G401 (cell line): Measurements from ENCODE around the gene ZBTB40. TPM values are rescaled to one million over a fixed set of nuclear protein-coding genes. Genes with fewer than 3 reads are reported as not detected.

Source experiments
- DNase-seq: peaks from one replicate; pipeline ENCODE4 v3.0.0-alpha.2; 2015; ENCODE audit warnings: low spot score
- in situ Hi-C: cut with HindIII; loops from 2 replicates; pipeline ENCODE4 v1.10.0; 2016; ENCODE audit warnings: low sequenced_read_pairs, mixed read lengths
- total RNA-seq: library from RNA; depleted of rRNA; stranded (reverse); fragments of >200 nt; shearing (Covaris generic); gene quantifications from 2 replicates; pipeline ENCODE4 v1.2.3, GENCODE V29; 2014

ZBTB40 gene
- total RNA-seq, 1 experiment from 2014 or later, result 9.8 TPM

DNA sequence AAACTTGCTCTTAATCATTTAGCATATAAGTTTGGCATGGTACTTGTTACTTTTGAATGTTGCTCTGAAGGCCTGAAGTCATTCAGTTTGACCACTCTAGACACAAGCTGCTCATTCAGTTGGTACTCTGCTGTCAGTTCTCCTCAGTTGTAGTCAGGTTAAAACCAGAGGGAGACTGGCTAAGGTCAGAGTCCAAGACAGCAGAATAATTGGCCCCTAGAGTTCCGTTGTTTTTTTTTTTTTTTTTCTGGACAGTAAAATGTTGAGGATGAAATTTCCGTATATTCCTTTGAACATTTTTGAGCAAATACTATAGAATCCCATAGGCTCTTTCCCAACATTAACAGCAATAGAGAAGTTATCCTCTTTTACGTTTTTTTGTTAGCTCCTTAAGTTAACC, 9.4 kb downstream of the ZBTB40 start:
- in situ Hi-C loops, result no loop called here

DNA sequence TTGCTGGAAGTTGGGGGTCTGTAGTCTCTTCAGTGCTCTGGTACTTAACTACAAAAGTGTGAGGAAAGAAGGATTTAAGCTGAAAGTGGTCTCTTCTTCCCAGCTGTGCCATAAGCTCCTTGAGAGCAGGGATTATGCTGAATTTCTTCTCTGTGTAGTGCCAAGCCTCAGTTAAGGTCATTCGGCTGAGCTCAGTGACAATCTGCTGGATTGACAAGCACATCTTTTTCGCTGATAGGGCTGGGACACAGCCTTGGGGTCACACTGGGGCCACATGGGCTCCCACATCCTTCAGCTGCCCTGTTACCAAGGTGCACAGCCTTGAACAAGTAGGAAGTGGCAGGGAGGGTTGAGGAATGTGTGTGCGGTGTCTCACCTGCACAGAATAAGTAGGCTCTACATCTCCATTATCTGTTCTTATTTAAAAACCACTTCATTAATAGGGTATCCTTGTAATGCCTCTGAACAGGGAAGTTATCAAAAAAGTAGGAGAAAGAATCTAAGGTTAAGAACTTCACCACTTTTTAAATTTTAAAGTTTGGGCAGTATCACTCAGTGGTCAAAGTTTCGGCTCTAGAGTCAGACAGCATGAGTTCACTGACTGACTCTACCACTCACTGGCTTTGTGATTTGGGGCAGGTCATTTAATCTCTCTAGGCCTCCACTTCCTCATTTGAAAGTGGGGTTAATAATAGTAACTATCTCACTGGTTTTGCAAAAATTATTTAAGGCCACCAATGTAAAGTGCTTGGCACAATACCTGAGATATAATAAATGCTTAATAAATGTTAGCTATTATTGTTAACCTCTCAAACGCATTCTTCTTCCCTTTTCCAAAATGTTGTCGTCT, 10.3 kb downstream of the ZBTB40 start:
- in situ Hi-C loops, result no loop called here

More for the DNA sequence above, 9.4 kb downstream of the ZBTB40 start:
- DNase-seq, result no peak

DNA sequence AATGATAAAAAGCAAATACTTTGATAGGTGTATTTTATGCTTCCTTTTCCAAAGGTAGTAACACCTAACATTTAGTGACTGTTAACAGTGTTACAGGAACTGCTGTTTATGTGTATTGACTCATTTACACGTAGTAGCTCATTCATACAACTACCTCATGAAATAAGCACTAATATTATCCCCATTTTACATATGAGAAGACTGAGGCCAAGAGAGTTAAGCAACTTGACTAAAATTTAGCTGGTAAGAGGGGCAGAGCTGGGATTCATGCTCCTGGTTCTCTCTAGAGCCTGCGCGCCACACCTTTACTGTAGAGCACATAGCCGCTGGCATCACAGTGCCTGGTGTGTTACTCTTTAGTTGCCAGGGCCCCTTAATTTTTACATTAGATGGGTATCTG, 11.3 kb downstream of the ZBTB40 start:
- DNase-seq, result no peak
- in situ Hi-C loops, result no loop called here

More for the DNA sequence above, 10.3 kb downstream of the ZBTB40 start:
- DNase-seq, result no peak

DNA sequence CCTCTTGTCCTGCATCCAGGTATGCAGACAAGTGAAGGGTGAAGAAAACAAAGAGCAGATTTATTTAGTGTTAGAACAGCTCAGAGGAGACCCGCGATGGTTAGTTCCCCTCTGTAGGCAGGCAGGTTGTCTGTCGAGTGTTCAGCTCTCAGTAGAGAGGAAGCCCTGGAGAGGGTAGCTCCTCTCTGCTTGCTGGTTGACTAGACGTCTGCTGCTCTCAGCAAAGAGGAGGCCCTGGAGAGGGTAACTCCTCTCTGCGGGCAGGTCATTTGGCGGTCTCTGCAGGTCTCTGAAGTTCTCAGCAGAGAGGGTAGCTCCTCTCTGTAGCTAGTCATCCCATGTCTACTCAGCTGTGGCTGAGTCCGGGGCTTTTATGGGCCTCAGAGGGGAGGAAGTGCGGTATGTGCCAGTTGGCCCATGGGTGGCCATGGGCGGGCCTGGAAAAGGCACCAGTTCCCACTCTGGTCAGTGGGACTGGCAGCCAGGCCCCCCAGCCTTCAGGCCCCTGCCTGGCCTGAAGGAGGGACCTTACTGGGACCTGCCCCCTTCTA, 13.4 kb downstream of the ZBTB40 start:
- DNase-seq, result no peak
- in situ Hi-C loops, result no loop called here

DNA sequence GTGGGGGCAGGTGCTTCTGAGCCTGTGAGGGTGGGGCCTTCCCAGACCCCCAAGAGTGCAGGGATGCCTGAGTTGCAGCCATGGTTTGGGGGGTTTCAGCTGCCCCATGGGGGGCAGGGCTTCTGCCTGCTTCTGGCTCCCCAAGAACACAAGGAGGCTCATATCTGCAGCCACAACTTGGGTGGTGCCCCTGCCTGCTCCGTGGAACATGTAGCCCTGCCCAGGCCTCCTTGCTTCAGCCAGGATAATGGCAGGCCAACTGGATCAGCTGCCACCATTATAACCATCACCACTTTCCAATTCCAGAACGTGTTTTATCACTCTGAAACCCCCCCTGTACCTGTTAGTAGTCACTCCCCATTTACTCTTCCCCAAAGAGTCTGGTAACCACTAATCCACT, 14.0 kb downstream of the ZBTB40 start:
- no peak for DNase-seq
- in situ Hi-C loops, result no loop called here

DNA sequence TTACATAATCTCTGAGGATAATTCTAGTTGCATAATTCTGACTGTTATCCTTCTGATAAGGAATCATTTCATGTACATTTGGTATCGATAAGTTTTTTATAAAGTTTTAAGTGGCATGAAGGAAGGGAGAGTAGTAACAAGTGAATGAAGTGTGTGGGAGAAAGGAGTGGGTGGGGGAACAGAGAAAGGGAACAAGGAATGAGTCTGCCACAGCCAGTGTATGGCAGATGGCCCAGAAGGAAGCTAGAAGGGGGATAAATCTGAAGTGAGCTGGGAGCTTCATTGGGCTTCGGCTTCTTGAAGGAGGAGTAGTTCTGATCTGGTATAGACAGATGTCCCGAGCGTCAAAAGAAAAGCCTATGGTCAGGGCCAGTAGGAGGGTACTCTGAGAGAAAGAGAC, 18.6 kb downstream of the ZBTB40 start:
- DNase-seq, result no peak
- in situ Hi-C loops, result no loop called here

DNA sequence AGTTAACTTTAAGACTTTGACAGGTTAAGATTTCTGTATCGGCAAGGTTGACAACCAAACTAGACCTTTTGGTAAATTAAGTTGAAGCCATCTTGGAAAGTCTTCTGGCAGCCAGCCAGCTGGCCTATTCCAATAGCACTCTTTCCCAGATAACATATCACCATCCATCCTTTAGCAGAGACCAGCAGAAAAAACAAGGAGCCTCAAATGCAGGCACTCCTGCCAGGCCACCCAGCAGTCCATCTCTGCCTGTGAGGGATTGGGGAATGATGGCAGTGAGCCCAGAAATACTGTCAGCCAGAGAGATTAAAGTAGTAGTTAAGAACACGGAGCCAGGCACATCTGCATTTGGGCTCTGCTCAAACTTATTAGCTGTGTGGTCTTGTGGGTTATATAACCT, 19.4 kb downstream of the ZBTB40 start:
- peak; percentile 30 for DNase-seq

DNA sequence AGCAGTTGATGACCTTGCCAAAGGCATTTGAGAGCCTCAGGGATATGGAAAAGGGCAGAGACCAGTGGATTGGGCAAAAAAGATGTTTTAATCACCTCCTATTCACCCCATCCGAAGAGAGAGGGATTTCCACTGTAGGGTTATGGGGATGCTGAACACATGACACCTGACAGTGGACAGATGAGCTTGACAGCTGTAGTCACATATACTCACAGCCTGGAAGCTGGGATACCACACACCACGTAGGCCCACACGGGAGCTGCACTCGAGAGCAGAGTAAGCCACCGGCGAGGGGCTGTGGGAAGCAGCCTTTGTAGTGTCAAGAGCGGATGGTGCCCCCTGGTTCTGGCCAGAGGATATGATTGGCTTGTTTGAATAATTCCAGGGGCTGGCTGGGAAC, 20.0 kb downstream of the ZBTB40 start:
- no peak for DNase-seq
- in situ Hi-C loops, result no loop called here

More for the DNA sequence above, 19.4 kb downstream of the ZBTB40 start:
- in situ Hi-C loops, result no loop called here

DNA sequence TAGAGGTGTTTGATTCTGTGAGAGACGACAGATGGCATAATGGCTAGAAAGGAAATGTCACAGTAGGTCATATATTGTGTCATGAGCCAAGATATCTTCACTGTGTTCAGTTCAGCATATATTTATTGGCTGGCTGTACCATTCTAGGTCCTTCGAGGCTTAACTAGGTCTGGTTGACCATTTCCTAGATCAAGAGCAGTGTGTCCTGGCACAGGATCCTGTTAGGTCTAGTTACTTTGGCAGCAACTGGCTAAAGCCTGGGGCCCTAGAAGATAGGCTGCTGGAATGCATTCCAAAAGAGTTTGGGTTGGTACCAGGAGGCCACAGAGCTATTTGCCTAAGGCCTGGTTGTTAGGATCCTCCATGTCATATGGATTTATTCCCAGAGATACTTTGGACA, 20.9 kb downstream of the ZBTB40 start:
- peak; percentile 84 for DNase-seq
- in situ Hi-C loops, result no loop called here

DNA sequence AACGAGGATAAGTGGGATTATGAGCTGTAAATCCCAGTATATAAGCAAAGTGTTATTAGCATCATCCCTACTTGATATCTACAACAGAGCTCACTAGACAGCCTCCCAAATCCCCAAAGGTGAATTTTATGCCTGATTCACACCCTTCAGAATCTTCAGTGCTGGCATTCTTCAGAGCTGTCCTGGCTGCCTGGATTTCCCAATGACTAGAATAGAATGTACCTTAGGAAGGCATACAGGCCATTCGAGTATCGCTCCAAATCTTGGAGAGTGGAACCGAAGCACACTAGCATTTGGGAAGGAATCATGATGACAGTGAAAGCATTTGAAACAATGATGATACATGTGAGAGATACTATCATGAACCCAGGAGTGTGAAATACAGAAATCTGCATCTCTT, 22.3 kb downstream of the ZBTB40 start:
- DNase-seq, result no peak
- in situ Hi-C loops, result no loop called here

DNA sequence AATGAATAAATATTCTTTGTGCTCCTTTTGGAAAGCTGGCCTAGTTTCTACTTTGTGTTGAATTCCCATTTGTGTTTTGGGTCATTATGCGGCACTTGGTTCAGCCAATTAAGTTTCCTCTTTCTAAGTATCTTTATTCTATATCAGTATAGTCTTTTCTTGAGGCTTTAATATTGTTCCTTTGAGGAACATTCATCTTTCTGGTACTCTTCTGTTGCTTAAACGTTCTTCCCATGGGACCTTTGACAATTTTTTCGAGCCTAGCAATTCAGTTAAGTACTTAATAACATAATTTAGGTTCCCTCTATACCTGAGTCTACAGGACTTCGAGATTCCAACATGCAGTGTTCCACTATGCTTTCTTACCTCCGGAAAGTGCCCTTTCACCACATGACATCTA, 24.9 kb downstream of the ZBTB40 start:
- DNase-seq, result no peak

DNA sequence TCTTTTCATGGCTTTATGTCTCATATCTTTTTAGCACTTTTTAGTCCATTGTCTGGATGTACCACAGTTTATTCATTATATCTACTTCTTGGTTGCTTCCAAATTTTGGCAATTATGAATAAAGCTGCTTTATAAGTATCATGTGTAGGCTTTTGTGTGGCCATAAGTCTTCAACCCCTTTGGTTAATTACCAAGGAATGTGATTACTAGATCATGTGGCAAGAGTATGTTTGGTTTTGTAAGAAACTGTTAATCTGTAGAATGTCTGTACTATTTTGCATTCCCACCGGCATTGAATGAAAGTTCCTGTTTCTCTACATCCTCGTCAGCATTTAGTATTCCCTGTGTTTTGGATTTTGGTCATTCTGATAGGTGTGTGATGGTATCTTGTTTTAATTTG, 31.5 kb downstream of the ZBTB40 start:
- in situ Hi-C loops, result no loop called here
- no peak for DNase-seq

More for the DNA sequence above, 24.9 kb downstream of the ZBTB40 start:
- in situ Hi-C loops, result no loop called here

DNA sequence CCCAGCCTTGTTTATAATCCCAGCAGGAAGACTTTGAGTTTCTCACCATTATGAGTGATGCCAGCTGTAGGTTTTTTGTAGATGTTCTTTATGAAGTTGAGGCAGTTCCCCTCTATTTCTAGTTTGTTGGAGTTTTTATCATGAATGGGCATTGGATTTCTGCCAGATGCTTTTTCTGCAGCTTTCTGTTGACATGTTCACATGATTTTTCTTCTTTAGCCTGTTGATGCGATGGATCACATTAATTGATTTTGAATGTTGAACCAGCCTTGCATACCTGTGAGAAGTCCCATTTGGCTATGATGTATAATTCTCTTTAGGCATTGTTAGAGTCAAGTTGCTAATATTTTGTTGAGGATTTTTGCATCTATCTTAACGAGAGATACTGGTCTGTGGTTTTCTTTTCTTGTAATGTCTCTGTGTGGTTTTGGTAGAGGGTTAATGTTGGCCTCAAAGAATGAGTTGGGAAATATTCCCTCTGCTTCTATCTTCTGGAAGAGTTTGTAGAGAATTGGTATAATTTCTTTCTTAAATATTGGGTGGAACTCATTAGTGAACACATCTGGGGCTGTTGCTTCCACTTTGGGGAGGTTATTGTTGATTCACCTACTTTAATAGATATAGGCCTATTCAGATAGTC, 33.2 kb downstream of the ZBTB40 start:
- no peak for DNase-seq
- in situ Hi-C loops, result no loop called here

DNA sequence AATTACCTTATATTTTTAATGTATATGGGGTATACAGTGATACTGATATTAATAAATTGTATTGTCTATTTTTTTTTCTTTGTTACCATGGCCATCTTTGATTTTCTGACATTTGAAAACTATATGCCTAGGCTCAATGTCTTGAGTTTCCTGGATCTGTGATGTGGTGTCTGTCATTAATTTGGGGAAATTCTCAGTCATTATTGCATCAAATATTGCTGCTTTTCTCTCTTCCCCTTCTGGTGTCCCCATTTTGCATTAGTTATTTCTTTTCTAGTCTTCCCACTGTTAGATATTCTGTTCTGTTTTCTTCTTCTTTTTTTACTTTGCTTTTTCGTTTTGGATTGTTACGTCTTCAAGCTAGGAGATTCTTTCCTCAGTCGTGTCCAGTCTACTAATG, 33.8 kb downstream of the ZBTB40 start:
- no peak for DNase-seq
- in situ Hi-C loops, result no loop called here

DNA sequence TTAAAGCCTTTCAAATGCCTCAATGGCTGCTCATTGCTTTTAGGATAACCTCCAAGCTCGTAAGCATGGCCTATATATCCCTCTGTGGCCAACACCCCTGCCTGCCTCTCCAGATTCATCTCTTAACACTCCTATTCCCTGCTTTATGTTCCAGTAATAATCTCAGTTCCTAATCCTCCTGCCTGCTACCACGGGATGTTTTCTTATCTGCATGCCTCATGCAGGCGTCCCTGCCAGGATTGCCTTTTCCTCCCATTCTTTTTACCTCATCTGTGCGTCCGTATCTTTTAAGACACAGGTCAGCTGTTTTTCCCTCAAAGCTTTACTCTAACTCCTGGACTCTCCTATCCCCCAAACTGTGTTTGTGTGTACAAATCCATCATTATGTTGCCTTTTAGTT, 36.1 kb downstream of the ZBTB40 start:
- in situ Hi-C loops, result no loop called here
- DNase-seq, result no peak

DNA sequence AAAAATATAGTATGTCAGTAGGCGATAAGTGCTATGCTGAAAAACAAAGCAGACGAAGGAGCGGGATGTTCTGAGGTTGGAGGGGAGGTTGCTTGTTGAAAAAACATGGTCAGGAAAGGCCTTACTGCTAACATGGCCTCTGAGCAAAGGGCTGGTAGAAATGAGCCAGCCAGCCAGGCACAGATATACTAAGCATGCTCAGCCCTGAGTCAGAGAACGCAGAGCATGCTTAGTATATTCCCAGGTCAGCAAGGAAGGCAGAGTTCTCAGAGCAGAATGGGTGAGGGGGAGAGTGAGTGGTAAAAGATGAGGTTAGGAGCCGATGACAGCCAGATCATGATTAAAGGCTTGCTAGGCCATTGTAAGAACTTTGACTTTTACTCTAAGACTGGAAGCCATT, 36.7 kb downstream of the ZBTB40 start:
- no peak for DNase-seq
- in situ Hi-C loops, result no loop called here

DNA sequence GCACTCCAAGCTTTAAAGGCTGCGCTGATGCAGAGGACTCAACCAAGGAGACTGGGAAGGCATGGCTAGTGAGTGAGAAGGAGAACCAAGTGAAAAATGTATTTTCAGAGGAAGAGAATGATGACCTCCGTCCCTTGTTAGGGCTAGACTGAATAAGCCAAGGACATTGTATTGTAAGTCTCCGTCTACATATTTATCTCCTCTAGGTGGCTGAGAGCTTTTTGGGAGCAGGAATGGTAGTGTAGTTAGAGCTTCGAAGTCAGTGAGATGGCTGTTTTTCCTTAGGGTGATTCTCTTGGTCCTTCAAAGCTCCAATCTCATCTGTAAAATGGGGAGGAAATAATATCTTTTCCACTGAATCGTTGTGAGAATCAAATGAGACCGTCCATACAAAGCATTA, 37.6 kb downstream of the ZBTB40 start:
- in situ Hi-C loops, result no loop called here

DNA sequence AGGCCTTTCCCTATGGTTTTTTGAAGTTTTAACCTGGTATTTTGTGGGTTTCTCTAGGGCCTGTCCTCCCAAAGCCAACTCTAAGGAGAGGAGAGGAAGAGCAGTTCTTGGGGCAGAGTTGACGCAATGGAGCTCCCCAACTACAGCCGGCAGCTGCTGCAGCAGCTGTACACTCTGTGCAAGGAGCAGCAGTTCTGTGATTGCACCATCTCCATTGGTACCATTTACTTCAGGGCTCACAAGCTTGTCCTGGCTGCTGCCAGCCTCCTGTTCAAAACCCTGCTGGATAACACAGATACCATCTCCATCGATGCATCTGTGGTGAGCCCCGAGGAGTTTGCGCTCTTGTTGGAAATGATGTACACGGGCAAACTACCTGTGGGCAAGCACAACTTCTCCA, 38.2 kb downstream of the ZBTB40 start:
- in situ Hi-C loops, result no loop called here
- no peak for DNase-seq

More for the DNA sequence above, 37.6 kb downstream of the ZBTB40 start:
- DNase-seq, result no peak

DNA sequence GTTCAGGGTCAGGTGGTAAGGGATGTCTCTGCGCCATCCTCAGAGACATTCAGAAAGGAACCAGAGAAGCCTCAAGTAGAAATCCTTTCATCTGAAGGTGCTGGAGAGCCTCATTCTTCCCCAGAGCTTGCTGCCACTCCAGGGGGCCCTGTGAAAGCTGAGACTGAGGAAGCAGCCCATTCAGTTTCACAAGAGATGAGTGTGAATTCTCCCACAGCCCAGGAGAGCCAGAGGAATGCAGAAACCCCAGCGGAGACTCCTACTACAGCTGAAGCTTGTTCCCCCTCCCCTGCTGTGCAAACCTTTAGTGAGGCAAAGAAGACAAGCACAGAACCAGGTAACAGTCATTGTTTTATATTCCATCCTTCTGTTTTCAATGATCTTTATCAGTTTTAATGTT, 38.7 kb downstream of the ZBTB40 start:
- DNase-seq, result no peak
- in situ Hi-C loops, result no loop called here

DNA sequence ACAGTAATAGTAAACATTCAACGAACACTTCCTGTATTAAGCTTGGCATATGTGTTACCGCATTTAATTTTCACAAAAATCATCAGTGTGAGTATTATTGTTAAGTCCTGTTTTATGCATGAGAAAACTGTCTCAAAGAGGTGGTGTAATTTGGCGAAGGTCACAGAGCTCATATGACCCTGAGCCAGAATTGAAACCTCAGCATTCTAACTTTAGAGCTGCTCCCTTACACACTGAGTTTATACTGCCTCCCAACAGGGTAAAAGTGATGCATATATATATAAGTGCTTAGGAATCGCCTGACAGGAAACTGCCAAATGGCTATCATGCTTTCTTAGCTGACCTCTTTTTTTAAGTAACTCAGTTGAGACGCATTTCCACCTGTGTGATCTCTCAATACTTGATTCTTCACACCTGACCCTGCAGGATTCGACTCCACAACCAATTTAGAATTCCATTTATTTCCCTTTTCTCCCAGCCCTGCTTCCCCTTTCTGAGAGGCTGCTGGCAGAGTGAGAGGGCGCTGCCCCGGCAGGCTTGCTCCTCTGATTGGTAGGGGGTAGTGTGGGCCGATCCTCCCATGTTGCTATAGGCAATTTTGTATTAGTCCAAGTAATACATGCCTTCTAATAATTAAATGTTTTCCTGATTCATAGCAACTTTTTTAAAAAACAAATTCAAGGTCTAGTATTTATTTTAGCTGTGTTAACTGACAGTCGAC, 40.5 kb downstream of the ZBTB40 start:
- in situ Hi-C loops, result no loop called here
- no peak for DNase-seq
